ENCODE results near the gene STBD1.
A peak's percentile ranks its signal among the peaks of the same experiment; 100 is the strongest.

Gene STBD1

DNA sequence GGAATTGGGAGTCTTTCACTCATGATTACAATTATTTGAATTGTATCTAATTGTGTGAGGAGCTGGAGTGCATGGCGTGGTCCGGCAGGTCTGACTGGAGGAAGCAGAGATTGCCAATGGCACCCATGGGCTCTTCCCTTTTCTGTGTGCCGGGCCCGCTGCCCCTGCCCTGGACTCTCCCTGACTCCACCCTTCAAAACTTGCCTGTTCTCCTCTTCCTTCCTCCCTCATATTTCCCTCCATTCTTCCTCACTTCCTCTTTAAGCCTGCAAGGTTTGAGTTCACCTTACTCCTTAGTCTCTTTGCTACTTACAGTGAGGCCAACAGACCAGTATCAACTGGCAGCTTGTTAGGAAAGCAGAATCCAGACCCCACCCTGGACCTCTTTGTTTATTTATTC, 6.5 kb upstream of the STBD1 start:
- H3K4me3 ChIP-seq (ENCODE audit: control insufficient read depth, low read depth, low read length): no peak overlapping the region
- DNase-seq (ENCODE audit: low read depth): no peak
- TF ChIP-seq, protein P1, sequence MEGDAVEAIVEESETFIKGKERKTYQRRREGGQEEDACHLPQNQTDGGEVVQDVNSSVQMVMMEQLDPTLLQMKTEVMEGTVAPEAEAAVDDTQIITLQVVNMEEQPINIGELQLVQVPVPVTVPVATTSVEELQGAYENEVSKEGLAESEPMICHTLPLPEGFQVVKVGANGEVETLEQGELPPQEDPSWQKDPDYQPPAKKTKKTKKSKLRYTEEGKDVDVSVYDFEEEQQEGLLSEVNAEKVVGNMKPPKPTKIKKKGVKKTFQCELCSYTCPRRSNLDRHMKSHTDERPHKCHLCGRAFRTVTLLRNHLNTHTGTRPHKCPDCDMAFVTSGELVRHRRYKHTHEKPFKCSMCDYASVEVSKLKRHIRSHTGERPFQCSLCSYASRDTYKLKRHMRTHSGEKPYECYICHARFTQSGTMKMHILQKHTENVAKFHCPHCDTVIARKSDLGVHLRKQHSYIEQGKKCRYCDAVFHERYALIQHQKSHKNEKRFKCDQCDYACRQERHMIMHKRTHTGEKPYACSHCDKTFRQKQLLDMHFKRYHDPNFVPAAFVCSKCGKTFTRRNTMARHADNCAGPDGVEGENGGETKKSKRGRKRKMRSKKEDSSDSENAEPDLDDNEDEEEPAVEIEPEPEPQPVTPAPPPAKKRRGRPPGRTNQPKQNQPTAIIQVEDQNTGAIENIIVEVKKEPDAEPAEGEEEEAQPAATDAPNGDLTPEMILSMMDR (conservative IDR thresholded peaks at IDR 0.05; ENCODE audit: control insufficient read depth, insufficient read depth, low read depth, low read length): no peak

GRCh38 chr4:76301068-76301774, 5.3 kb upstream of the STBD1 start:
- H3K4me3 ChIP-seq (ENCODE audit: control insufficient read depth, low read depth, low read length): no peak overlapping the region
- peak; percentile 82 for DNase-seq (ENCODE audit: low read depth)
- TF ChIP-seq, protein P1 (conservative IDR thresholded peaks at IDR 0.05; ENCODE audit: control insufficient read depth, insufficient read depth, low read depth, low read length): no peak

DNA sequence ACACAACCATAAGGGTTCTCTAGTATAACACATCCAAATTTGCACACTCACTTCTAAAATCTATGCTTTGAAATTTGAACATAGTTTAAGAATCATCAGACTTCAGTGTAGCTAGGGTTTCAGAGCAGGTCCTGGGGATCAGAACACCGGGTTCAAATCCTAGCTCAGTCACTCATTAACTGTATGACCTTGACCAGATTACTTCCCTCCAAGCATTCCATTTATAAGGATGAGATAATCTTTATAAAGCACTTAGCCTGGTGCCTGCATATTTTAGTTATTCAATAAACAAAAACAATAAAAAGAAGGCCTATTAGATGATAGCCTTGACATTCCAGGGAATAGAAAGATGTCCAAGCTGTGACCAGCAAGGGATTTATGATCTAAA, 4.8 kb upstream of the STBD1 start:
- no peak overlapping the region for H3K4me3 ChIP-seq (ENCODE audit: control insufficient read depth, low read depth, low read length)
- TF ChIP-seq, protein P1 (conservative IDR thresholded peaks at IDR 0.05; ENCODE audit: control insufficient read depth, insufficient read depth, low read depth, low read length): no peak
- DNase-seq (ENCODE audit: low read depth): no peak

- TF ChIP-seq, protein P1 (conservative IDR thresholded peaks at IDR 0.05; ENCODE audit: control insufficient read depth, insufficient read depth, low read depth, low read length): no peak
- DNase-seq (ENCODE audit: low read depth): no peak
- no peak overlapping the region for H3K4me3 ChIP-seq (ENCODE audit: control insufficient read depth, low read depth, low read length)
Observed at GRCh38 chr4:76302826-76303438, 3.6 kb upstream of the STBD1 start.

DNA sequence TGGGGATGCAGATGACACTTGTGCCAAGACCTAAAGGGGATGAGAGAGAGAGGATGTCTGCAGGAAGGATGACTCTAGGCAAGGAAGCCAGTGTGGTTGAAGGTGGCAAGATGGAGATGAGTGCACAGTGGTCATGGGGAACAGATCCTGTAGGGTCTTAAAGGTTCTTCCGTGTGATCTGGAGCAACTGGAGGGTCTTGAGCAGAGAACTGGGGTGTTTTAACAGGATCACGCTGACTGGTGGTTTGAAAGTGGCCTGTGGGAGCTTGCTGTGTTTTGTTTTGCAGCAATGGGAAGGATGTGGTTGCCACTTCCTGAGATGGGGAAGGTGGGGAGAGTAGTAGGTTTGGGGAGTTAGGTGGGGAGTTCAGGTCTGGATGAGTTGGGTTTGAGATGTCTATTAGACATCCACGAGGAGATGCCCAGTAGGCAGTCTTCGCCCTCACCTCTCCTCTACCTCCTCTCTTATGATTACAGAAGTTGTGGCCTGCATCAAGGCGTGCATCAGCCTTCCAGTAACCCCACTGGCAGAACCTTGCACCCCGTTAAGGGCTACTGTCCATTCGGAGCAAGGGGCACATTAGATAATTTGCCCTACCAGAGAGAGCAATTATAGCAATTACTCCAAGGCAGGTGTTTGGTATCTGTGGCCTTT, 1.4 kb upstream of the STBD1 start:
- TF ChIP-seq, protein P1 (conservative IDR thresholded peaks at IDR 0.05; ENCODE audit: control insufficient read depth, insufficient read depth, low read depth, low read length): no peak
- peak overlapping the region; percentile 82 for H3K4me3 ChIP-seq (ENCODE audit: control insufficient read depth, low read depth, low read length)
- DNase-seq (ENCODE audit: low read depth): no peak

DNA sequence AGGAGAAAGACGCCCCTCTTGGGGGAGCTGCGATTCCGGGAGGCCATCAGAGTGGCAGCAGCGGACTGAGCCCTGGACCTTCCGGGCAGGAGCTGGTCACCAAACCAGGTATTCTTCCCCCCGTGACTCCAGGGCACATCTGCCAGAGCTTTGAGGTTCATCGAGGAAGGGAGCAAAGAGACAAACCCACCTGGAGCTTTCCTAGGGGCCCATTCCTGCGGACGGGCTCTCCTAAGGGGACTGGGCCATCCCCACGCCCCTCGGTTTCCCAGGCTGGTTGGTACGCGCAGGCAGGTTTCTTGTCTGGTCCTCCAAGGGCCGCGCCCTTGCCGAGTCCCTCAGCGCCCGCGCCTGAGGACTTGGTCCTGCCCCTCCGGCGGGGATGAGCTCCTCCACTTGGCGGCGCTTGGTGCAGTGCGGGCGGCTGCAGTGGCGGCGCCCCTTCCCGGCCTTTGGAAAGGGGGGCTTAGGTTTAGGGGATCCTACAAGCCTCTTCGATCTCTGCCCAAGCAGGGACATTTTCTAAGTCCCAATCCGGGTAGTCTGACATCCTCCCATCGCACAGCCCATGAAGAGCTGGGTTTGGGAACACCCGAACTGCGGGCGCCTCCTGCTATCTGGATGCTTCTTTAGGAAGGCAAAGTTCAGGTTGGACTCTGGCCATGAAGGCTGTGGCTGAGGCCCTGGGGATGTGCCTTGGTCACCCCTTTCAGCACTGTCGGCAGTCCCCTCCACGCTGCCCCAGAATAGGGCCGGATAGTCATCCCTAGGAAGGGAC, 538 bp downstream of the STBD1 start:
- H3K4me3 ChIP-seq (ENCODE audit: control insufficient read depth, low read depth, low read length): peak overlapping the region; percentile 82
- TF ChIP-seq, protein P1 (conservative IDR thresholded peaks at IDR 0.05; ENCODE audit: control insufficient read depth, insufficient read depth, low read depth, low read length): peak; percentile 24
- peak; percentile 41 for DNase-seq (ENCODE audit: low read depth)

Measured in fibroblast of mammary gland (primary cell).